IPS-18a (cell line): ENCODE data around the gene DUSP9.
A peak's percentile ranks its signal among the peaks of the same experiment; 100 is the strongest.

Source experiments
- H3K27ac ChIP-seq: one replicate; pipeline ENCODE4 v1.5.1; 2013; ENCODE audit warnings: low read length
- H3K27me3 ChIP-seq: one replicate; pipeline ENCODE4 v1.6.1; 2013; ENCODE audit warnings: mild to moderate bottlenecking, low read length; ENCODE audit not compliant: control insufficient read depth, insufficient read depth
- H3K36me3 ChIP-seq: one replicate; pipeline ENCODE4 v1.6.1; 2013; ENCODE audit warnings: low read depth, low read length; ENCODE audit not compliant: control insufficient read depth
- H3K4me1 ChIP-seq: one replicate; pipeline ENCODE4 v1.6.1; 2013; ENCODE audit warnings: low read depth, low read length; ENCODE audit not compliant: control insufficient read depth
- H3K4me3 ChIP-seq: one replicate; pipeline ENCODE4 v1.5.1; 2013; ENCODE audit warnings: low read length
- H3K9ac ChIP-seq: one replicate; pipeline ENCODE4 v1.6.1; 2013; ENCODE audit warnings: mild to moderate bottlenecking, low read length, moderate library complexity
- H3K9me3 ChIP-seq: one replicate; pipeline ENCODE4 v1.6.1; 2013; ENCODE audit warnings: low read depth, low read length; ENCODE audit not compliant: control insufficient read depth

Gene DUSP9

GRCh38 chrX:153645921-153646488 lies 998 bp upstream of the DUSP9 start:
- H3K27ac ChIP-seq = no peak overlapping the region
- H3K4me3 ChIP-seq = no peak overlapping the region
- no peaks in the 10 kb centered on the region for H3K4me1 ChIP-seq
- H3K9ac ChIP-seq = no peak overlapping the region
- peaks cover 81% of the 10 kb centered on the region for H3K27me3 ChIP-seq
- no peaks in the 10 kb centered on the region for H3K36me3 ChIP-seq
- H3K9me3 ChIP-seq = no peaks in the 10 kb centered on the region

- H3K4me1 ChIP-seq = no peaks in the 10 kb centered on the region
- peaks cover 66% of the 10 kb centered on the region for H3K27me3 ChIP-seq
- peak overlapping the region; percentile 9 for H3K4me3 ChIP-seq
- no peaks in the 10 kb centered on the region for H3K36me3 ChIP-seq
- H3K9me3 ChIP-seq = peaks cover 3% of the 10 kb centered on the region
- no peak overlapping the region for H3K9ac ChIP-seq
- H3K27ac ChIP-seq = no peak overlapping the region
These were observed 706 bp downstream of the DUSP9 start for GRCh38 chrX:153647461-153648357.

GRCh38 chrX:153648358-153649177 lies 1.6 kb downstream of the DUSP9 start:
- H3K9me3 ChIP-seq = peaks cover 5% of the 10 kb centered on the region
- no peaks in the 10 kb centered on the region for H3K4me1 ChIP-seq
- H3K27me3 ChIP-seq = peaks cover 58% of the 10 kb centered on the region

GRCh38 chrX:153649178-153649914 lies 2.3 kb downstream of the DUSP9 start:
- no peak overlapping the region for H3K4me3 ChIP-seq
- peaks cover 52% of the 10 kb centered on the region for H3K27me3 ChIP-seq
- no peaks in the 10 kb centered on the region for H3K36me3 ChIP-seq
- H3K9me3 ChIP-seq = peaks cover 9% of the 10 kb centered on the region
- H3K9ac ChIP-seq = no peak overlapping the region
- no peaks in the 10 kb centered on the region for H3K4me1 ChIP-seq
- no peak overlapping the region for H3K27ac ChIP-seq

More at GRCh38 chrX:153648358-153649177, 1.6 kb downstream of the DUSP9 start:
- H3K4me3 ChIP-seq = no peak overlapping the region
- H3K27ac ChIP-seq = no peak overlapping the region
- no peak overlapping the region for H3K9ac ChIP-seq
- no peaks in the 10 kb centered on the region for H3K36me3 ChIP-seq

GRCh38 chrX:153649915-153650782 lies 3.1 kb downstream of the DUSP9 start:
- peaks cover 44% of the 10 kb centered on the region for H3K27me3 ChIP-seq
- H3K4me3 ChIP-seq = no peak overlapping the region
- H3K36me3 ChIP-seq = no peaks in the 10 kb centered on the region
- no peaks in the 10 kb centered on the region for H3K4me1 ChIP-seq
- no peak overlapping the region for H3K27ac ChIP-seq
- no peak overlapping the region for H3K9ac ChIP-seq
- H3K9me3 ChIP-seq = peaks cover 13% of the 10 kb centered on the region

GRCh38 chrX:153650959-153651358 lies 4.0 kb downstream of the DUSP9 start:
- Histone ChIP-seq H3K4me3 (no peak overlapping the region), H3K9ac (no peak overlapping the region), H3K9me3 (peaks cover 13% of the 10 kb centered on the region), H3K27ac (no peak overlapping the region), H3K36me3 (no peaks in the 10 kb centered on the region), H3K27me3 (peaks cover 36% of the 10 kb centered on the region), H3K4me1 (no peaks in the 10 kb centered on the region)

- no peaks in the 10 kb centered on the region for H3K4me1 ChIP-seq
- H3K27me3 ChIP-seq = peaks cover 29% of the 10 kb centered on the region
- peaks cover 13% of the 10 kb centered on the region for H3K9me3 ChIP-seq
- H3K9ac ChIP-seq = no peak overlapping the region
- H3K36me3 ChIP-seq = no peaks in the 10 kb centered on the region
- H3K27ac ChIP-seq = no peak overlapping the region
- H3K4me3 ChIP-seq = no peak overlapping the region
These were observed 4.6 kb downstream of the DUSP9 start for GRCh38 chrX:153651540-153652079.

GRCh38 chrX:153653556-153653955 lies 6.6 kb downstream of the DUSP9 start:
- Histone ChIP-seq H3K27ac (no peak overlapping the region), H3K9me3 (peaks cover 21% of the 10 kb centered on the region), H3K27me3 (peaks cover 10% of the 10 kb centered on the region), H3K9ac (no peak overlapping the region), H3K4me1 (no peaks in the 10 kb centered on the region), H3K4me3 (no peak overlapping the region), H3K36me3 (no peaks in the 10 kb centered on the region)

- H3K27me3 ChIP-seq = peaks cover 11% of the 10 kb centered on the region
- H3K9ac ChIP-seq = no peak overlapping the region
- H3K27ac ChIP-seq = no peak overlapping the region
- no peaks in the 10 kb centered on the region for H3K36me3 ChIP-seq
- no peak overlapping the region for H3K4me3 ChIP-seq
- no peaks in the 10 kb centered on the region for H3K4me1 ChIP-seq
- peaks cover 23% of the 10 kb centered on the region for H3K9me3 ChIP-seq
These were observed 10.2 kb downstream of the DUSP9 start for GRCh38 chrX:153657161-153657560.

- Histone ChIP-seq H3K36me3 (no peaks in the 10 kb centered on the region), H3K4me1 (no peaks in the 10 kb centered on the region), H3K9ac (no peak overlapping the region), H3K4me3 (no peak overlapping the region), H3K27me3 (peaks cover 17% of the 10 kb centered on the region), H3K9me3 (peaks cover 14% of the 10 kb centered on the region), H3K27ac (no peak overlapping the region)
These were observed 12.3 kb downstream of the DUSP9 start for GRCh38 chrX:153659268-153659667.
